PC-9 (cell line): ENCODE results near the gene TGFBR2. TPM values are rescaled to one million over a fixed set of nuclear protein-coding genes. Genes with fewer than 3 reads are reported as not detected.
"Not testable (repeated sequence)": the region's sequence is repeated elsewhere in the genome, so short reads cannot be mapped to it uniquely, and the experiment has no call there.

Experiments used
- BruUV-seq: library from RNA; stranded (reverse); fragments of 400-500 nt; replicated peaks from 2 replicates; lab custom pipeline; 2021; lab: Mats Ljungman, UMichigan
- CTCF ChIA-PET: fragments of 300-600 bp; sonication (Branson Sonifier 250); formaldehyde crosslinking; loops from one replicate; lab custom pipeline; 2022; ENCODE audit warnings: antibody characterized with exemption; lab: Charles Lee
- POLR2A ChIA-PET: fragments of 300-600 bp; sonication (Branson Sonifier 250); formaldehyde crosslinking; loops from one replicate; lab custom pipeline; 2022; ENCODE audit warnings: antibody characterized with exemption; ENCODE audit not compliant: unreplicated experiment; lab: Charles Lee
- DNase-seq, 2 experiments: peaks; one replicate each; pipeline versions ENCODE4 v3.0.0 to v3.0.0-alpha.2; 2015 to 2022; ENCODE audit warnings: mixed read lengths in 1 of 2
- H2AFZ ChIP-seq: fragments of 200-600 bp; sonication (generic); 2 replicates; pipeline ENCODE4 v1.8.1; 2017; ENCODE audit warnings: antibody characterized with exemption
- H3F3A ChIP-seq: fragments of 200-600 bp; sonication (generic); 2 replicates; pipeline ENCODE4 v1.8.1; 2017; ENCODE audit warnings: antibody characterized with exemption, mild to moderate bottlenecking, low read depth; ENCODE audit not compliant: insufficient read depth
- H3K27ac ChIP-seq: fragments of 200-600 bp; sonication (generic); 2 replicates; pipeline ENCODE4 v1.6.1; 2016; ENCODE audit warnings: mixed run types
- H3K27me3 ChIP-seq: fragments of 200-600 bp; sonication (generic); 2 replicates; pipeline ENCODE4 v1.6.1; 2016; ENCODE audit warnings: low read depth, mixed run types; ENCODE audit not compliant: insufficient read depth
- H3K36me3 ChIP-seq: fragments of 200-600 bp; sonication (generic); 2 replicates; pipeline ENCODE4 v1.6.1; 2016; ENCODE audit warnings: low read depth, mixed run types
- H3K4me1 ChIP-seq: fragments of 200-600 bp; sonication (generic); replicated peaks from 2 replicates; pipeline ENCODE4 v1.6.1; 2016; ENCODE audit warnings: mixed run types; ENCODE audit not compliant: insufficient read depth
- H3K4me2 ChIP-seq: fragments of 200-600 bp; sonication (generic); 2 replicates; pipeline ENCODE4 v1.6.1; 2017; ENCODE audit warnings: mixed run types
- H3K4me3 ChIP-seq: fragments of 200-600 bp; sonication (generic); 2 replicates; pipeline ENCODE4 v1.6.1; 2016; ENCODE audit warnings: mixed run types
- H3K79me2 ChIP-seq: fragments of 200-600 bp; sonication (generic); 2 replicates; pipeline ENCODE4 v1.6.1; 2017; ENCODE audit warnings: low read depth, mixed run types
- H3K9me2 ChIP-seq: fragments of 200-600 bp; sonication (generic); 2 replicates; pipeline ENCODE4 v1.8.1; 2017; ENCODE audit warnings: mild to moderate bottlenecking; ENCODE audit not compliant: insufficient read depth
- H3K9me3 ChIP-seq: fragments of 200-600 bp; sonication (generic); 2 replicates; pipeline ENCODE4 v1.8.1; 2016; ENCODE audit warnings: low read depth; ENCODE audit not compliant: insufficient read depth
- H4K20me1 ChIP-seq: fragments of 200-600 bp; sonication (generic); 2 replicates; pipeline ENCODE4 v1.8.1; 2017; ENCODE audit not compliant: insufficient read depth
- EZH2 ChIP-seq: fragments of 200-600 bp; sonication (generic); IDR thresholded peaks from 2 replicates; pipeline ENCODE4 v1.8.0; 2017; ENCODE audit warnings: antibody characterized with exemption, low read depth
- intact Hi-C: fragments of 100-400 bp; cut with micrococcal nuclease; formaldehyde crosslinking; loops from one replicate; pipeline ENCODE4 v1.10.0; 2022; ENCODE audit not compliant: unreplicated experiment
- total RNA-seq: library from RNA; stranded (reverse); gene quantifications from 2 replicates; pipeline ENCODE4 v1.2.3, GENCODE V29; 2021
- TF ChIP-seq, protein P1 (sequence below): fragments of 200-600 bp; sonication (generic); conservative IDR thresholded peaks from 2 replicates; pipeline ENCODE4 v1.6.1; 2017; ENCODE audit warnings: mixed run types, antibody characterized with exemption, mild to moderate bottlenecking, moderate library complexity

TGFBR2 gene
- total RNA-seq, 1 experiment from 2014 or later: 33.6 TPM

DNA sequence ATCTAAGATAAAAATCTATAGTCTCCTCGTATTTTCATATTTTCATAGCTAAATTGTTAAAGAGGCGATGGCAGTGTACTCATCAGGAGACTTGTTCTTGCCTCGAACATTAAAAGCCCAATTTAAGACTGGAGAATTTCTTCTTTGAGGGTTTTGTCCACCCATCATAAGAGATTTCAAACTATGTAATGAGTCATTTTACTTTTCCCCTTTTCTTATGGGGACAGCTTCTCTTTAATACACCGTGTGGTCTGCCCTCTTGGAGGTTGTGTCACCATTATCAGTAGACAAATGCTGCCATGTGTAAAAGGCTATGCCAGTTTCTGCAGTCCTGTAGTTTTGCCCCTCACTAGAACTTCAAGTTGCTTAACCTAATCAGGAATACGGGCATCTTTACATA is 16.9 kb downstream of the TGFBR2 start:
- Histone ChIP-seq H3K27ac (no peak overlapping the region), H3K36me3 (no peaks in the 10 kb centered on the region), H3K9me3 (no peaks in the 10 kb centered on the region), H3K9me2 (no peaks in the 10 kb centered on the region), H3K4me2 (no peak overlapping the region), H2AFZ (no peak overlapping the region), H4K20me1 (no peaks in the 10 kb centered on the region), H3K79me2 (0 out of 2 replicates have a peak, but pooled peaks cover 4% of the 10 kb centered on the region), H3F3A (peaks cover 14% of the 10 kb centered on the region; the same call in 1 of the 2 replicates), H3K27me3 (no peaks in the 10 kb centered on the region), H3K4me3 (no peak overlapping the region), H3K4me1 (peaks cover 27% of the 10 kb centered on the region)
- DNase-seq: no peak
- intact Hi-C loops: no loop called here
- ChIA-PET CTCF (no interaction called here), POLR2A (no interaction called here)
- TF ChIP-seq, protein P1, sequence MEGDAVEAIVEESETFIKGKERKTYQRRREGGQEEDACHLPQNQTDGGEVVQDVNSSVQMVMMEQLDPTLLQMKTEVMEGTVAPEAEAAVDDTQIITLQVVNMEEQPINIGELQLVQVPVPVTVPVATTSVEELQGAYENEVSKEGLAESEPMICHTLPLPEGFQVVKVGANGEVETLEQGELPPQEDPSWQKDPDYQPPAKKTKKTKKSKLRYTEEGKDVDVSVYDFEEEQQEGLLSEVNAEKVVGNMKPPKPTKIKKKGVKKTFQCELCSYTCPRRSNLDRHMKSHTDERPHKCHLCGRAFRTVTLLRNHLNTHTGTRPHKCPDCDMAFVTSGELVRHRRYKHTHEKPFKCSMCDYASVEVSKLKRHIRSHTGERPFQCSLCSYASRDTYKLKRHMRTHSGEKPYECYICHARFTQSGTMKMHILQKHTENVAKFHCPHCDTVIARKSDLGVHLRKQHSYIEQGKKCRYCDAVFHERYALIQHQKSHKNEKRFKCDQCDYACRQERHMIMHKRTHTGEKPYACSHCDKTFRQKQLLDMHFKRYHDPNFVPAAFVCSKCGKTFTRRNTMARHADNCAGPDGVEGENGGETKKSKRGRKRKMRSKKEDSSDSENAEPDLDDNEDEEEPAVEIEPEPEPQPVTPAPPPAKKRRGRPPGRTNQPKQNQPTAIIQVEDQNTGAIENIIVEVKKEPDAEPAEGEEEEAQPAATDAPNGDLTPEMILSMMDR: no peak
- TF ChIP-seq EZH2: no peak
- BruUV-seq: no TSS peak

DNA sequence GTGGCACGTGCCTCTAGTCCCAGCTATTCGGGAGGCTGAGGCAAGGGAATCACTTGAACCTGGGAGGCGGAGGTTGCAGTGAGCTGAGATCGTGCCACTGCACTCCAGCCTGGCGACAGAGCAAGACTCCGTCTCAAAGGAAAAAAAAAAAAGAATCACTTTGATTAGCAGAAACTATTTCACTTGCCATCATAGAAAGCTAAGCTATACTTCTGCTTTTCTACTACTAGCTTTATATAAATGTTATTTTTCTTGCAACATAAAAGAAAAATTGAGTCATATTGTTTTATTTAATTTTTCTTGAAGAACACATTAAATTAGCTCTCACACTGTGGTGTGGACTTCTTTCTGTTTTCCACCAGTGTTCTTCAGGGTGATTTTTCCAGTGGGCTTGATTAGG is 18.1 kb downstream of the TGFBR2 start:
- H2AFZ ChIP-seq, intact Hi-C loops, H3K27ac ChIP-seq, H4K20me1 ChIP-seq, H3K36me3 ChIP-seq, H3K4me3 ChIP-seq, H3K79me2 ChIP-seq, H3K9me2 ChIP-seq, CTCF ChIA-PET, H3K27me3 ChIP-seq, DNase-seq, BruUV-seq, H3K9me3 ChIP-seq, H3K4me2 ChIP-seq: not testable (repeated sequence)
- Histone ChIP-seq H3F3A (peaks cover 14% of the 10 kb centered on the region; the same call in 1 of the 2 replicates), H3K4me1 (peaks cover 27% of the 10 kb centered on the region)
- POLR2A ChIA-PET: interaction anchor here (0.6 kb wide), 1 partner anchor 17 kb away, joined by 5 read pairs; no protein-coding TSS in a partner anchor

DNA sequence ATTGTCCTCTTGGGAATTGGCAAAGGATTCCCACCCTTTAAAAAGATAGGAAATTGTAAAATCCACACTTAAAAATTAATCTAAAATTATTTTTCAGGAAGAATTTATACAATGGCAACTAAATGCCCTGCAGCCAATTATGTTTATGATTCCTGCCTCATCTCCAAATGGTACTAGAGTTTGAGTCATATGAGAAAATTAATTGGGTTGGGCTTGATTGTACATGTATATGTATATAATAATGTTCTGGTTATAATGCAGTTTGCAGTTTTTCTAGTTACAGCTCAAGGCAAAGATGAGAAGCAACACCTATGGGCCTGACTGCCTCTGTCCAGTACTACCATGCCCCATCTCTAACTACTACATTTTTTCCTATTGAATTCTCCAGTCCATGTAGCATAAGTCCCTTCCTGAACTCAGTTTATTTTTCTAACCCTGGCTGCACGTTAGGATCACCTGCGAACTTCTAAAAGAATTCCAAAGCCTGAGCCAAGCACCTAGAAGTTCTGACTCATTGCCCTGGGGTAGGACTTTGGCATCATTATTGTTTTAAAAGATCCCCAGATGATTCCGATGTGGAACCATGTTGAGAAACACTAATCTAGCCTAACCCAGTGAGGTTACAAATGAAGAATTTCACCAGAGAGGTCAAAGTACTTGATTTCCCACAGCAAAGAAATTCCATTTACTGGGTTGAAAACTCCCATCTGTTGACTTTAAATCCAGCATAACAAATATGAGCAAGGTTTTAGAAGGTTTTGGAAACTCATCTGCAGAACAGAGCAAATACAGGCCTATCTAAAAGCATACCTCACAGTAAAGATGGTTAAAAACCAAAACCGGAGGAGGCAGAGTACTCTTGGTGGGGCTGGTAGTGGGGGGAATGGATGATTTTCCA is 19.4 kb downstream of the TGFBR2 start:
- Histone ChIP-seq H3K27me3 (no peaks in the 10 kb centered on the region), H3F3A (peaks cover 14% of the 10 kb centered on the region; the same call in 1 of the 2 replicates), H3K9me2 (no peaks in the 10 kb centered on the region), H3K4me2 (peak overlapping the region; percentile 42), H3K4me3 (no peak overlapping the region), H3K9me3 (no peaks in the 10 kb centered on the region), H2AFZ (no peak overlapping the region), H3K36me3 (no peaks in the 10 kb centered on the region), H3K27ac (peak overlapping the region; percentile 77), H3K4me1 (peaks cover 27% of the 10 kb centered on the region), H4K20me1 (no peaks in the 10 kb centered on the region), H3K79me2 (no peaks in the 10 kb centered on the region)
- ChIA-PET POLR2A (interaction anchor here (0.5 kb wide), 1 partner anchor 9 kb away, joined by 3 read pairs; no protein-coding TSS in a partner anchor), CTCF (no interaction called here)
- no peak for TF ChIP-seq EZH2
- TF ChIP-seq, protein P1: no peak
- no TSS peak for BruUV-seq
- peak; percentile 43 to 87 for DNase-seq
- intact Hi-C loops: loop anchor here (2.0 kb wide), 1 partner anchor 63 kb away; no protein-coding TSS in a partner anchor
